GM12875 (cell line): Measurements from ENCODE around the gene AKNA.
A peak's percentile ranks its signal among the peaks of the same experiment; 100 is the strongest.

Experiments
- H3K4me3 ChIP-seq: one replicate; pipeline ENCODE4 v1.5.1; 2011; ENCODE audit warnings: low read depth, low read length, control low read depth
- TF ChIP-seq, protein P1 (sequence below): IDR thresholded peaks from 2 replicates; pipeline ENCODE4 v1.5.1; 2011; ENCODE audit warnings: low read depth, mild to moderate bottlenecking, control low read depth, inconsistent platforms, low read length, moderate library complexity, borderline replicate concordance; ENCODE audit not compliant: insufficient read depth

AKNA gene

DNA sequence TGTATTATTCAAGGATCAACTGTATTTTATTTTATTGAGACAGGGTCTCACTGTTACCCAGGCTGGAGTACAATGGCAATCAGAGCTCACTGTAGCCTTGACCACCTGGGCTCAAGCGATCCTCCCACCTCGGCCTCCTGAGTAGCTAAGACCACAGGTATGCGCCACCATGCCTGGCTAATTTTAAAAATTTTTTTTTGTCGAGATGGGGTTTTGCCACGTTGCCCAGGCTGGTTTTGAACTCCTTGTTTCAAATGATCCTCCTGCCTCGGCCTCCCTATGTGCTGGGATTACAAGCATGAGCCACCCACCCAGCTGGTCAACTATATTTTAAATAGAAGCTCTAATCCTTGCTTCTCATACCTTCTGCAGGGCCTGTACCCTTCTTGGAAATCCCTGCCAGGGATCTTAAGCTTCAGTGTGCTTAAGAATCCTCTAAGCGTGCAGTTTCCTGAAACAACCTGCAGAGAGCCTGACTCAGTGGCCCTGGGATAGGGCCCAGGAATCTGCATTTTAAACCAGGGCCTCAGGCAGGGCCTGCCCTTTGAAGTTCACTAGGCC lies 2.9 kb downstream of the AKNA start:
- peak overlapping the region; percentile 46 for H3K4me3 ChIP-seq
- TF ChIP-seq, protein P1, sequence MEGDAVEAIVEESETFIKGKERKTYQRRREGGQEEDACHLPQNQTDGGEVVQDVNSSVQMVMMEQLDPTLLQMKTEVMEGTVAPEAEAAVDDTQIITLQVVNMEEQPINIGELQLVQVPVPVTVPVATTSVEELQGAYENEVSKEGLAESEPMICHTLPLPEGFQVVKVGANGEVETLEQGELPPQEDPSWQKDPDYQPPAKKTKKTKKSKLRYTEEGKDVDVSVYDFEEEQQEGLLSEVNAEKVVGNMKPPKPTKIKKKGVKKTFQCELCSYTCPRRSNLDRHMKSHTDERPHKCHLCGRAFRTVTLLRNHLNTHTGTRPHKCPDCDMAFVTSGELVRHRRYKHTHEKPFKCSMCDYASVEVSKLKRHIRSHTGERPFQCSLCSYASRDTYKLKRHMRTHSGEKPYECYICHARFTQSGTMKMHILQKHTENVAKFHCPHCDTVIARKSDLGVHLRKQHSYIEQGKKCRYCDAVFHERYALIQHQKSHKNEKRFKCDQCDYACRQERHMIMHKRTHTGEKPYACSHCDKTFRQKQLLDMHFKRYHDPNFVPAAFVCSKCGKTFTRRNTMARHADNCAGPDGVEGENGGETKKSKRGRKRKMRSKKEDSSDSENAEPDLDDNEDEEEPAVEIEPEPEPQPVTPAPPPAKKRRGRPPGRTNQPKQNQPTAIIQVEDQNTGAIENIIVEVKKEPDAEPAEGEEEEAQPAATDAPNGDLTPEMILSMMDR: no peak

DNA sequence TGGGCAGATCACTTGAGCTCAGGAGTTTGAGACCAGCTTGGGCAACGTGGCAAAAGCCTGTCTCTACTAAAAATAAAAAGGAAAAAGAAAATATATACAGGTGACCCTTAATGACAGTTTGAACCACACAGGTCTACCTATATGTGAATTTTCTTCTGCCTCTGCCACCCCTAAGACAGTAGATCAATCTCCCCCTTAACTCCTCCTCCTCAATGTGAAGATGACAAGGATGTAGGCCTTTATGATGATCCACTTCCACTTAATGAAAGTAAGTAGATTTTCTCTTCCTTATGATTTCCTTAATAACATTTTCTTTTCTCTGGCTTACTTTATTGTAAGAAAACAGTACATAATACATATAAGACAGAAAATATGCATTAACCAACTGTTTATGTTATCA lies 3.4 kb downstream of the AKNA start:
- TF ChIP-seq, protein P1: no peak
- peak overlapping the region; percentile 51 for H3K4me3 ChIP-seq

DNA sequence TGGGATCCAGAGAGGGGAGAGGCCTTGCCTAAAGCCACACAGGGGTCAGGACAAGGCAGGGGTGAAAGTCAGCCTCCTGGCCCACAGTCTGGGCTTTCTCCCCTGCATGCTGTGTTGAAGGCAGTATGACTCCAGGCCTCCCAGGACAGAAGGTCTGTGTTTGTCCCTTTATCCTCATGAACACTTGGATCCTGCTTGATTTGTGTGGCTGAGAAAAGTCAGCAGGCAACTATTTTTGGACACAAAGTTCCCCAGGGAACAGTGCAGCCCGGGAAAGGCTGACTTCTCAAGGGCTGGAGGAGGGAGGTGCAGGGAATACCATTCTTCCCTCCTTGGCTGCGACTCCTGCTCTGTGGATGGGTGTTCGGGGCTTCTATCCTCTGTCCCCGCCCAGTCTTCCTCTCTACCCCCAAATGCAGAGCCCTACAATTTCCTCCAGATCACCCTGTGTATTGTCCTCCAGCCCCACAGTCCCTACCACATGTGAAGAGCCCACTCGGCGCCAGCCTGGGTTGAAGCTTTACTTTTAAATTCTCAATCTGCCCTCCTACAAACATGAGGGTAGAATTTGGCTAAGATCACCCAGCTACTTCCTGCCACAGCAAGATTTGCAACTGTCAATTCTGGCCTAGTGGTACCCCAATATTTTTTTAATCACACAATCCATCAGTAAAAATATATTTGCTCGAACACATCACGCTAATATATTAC lies 4.1 kb downstream of the AKNA start:
- peak overlapping the region; percentile 51 for H3K4me3 ChIP-seq
- TF ChIP-seq, protein P1: no peak

DNA sequence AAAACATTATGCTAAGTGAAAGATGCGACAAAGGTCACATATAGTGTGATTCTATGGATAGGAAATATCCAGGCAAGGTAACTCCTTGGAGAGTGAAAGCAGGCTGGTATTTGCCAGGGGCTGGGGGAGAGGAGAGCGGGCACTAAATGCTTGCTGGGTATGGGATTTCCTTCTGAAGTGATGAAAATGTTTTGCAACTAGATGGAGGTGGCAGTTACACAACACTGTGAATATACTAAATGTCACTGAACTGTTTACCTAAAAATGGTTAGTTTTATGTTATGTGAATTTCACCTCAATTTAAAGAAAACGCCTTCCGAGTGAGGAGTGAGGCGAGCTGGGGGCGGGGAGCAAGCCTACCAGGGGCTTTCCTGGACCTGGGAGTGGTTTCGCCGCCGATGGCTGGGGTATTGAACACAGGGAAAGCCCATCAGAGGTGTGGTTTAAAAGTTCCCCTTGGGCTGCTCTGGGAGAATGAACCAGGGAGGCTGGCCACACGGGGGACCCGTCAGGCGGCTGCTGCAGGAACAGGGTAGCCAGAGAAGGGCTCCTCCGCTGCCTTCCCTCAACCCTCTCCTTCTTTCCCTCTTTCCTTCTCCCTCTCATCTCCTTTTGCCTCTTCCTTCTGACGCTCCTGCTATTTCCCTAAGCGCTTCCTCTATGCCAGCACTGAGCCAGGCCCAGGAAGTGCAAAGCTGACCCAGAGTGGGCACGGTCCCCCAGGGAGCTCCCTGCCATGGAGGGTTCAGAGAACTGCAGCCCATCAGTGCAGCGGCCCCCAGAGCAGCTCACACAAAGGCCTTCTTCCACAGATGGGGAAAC lies 4.9 kb downstream of the AKNA start:
- H3K4me3 ChIP-seq: peak overlapping the region; percentile 51
- TF ChIP-seq, protein P1: peak; percentile 28; the same call in 1 of the 2 replicates

DNA sequence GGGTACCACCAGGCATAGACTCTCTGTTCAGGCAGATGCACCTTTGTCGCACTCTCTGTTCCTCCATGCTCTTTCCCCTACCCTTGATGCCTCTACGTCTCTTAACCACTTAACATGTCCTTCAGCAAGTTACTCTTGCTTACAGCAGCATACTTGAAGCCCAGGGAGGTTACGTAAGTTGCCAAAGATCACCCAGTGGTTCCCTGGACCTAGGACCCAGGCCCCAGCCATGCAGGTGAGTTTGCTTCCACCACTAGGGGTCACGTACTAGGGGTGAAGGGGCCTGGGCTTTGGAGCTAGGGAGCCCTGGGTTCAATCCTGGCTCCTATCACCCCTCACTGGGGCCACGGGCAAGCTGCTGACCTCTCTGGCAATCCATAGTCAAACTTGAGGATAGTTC lies 8.9 kb downstream of the AKNA start:
- H3K4me3 ChIP-seq: no peak overlapping the region
- TF ChIP-seq, protein P1: no peak

DNA sequence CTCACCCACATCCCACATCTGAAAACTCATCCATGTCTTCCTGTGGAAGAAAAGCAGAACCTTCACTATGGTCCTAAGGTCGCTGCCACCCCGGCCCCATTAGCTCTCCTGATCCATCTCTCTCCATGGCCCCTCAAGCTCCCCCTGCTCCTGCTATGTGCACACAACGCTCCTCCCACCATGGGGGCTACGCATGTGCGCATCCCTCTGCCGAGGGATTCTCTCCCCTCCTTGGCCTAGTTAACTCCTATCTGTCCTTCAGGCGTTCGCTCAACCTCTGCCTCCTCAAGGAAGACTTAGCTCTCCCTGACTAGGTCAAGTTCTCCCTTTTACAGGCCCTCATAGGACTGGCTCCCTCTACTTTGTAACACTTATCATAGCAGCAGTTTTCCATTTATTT lies 9.8 kb downstream of the AKNA start:
- TF ChIP-seq, protein P1: no peak
- H3K4me3 ChIP-seq: no peak overlapping the region
